Heart right ventricle (tissue), 16 donors: ENCODE data around the gene EFNA3. TPM values are rescaled to one million over a fixed set of nuclear protein-coding genes. Genes with fewer than 3 reads are reported as not detected.

ENCODE experiments used
- ATAC-seq, 8 donors: fragments of 200-7000 bp; cut with Tn5 transposase; one replicate each; pipeline ENCODE4 v1.9.1; 2020; ENCODE audit warnings: mild to moderate bottlenecking in 8 of 8, moderate library complexity in 8 of 8, moderate number of reproducible peaks in 1 of 8
- DNase-seq, 2 donors: peaks; one replicate each; pipeline ENCODE4 v3.0.0-alpha.2; 2020
- H3K27ac ChIP-seq, 10 donors: fragments of 200-600 bp; sonication (generic) in 2 of 10; one replicate each; pipeline versions ENCODE4 v1.5.0 to v1.8.0; 2020 to 2022; ENCODE audit warnings: mild to moderate bottlenecking in 3 of 10
- H3K27me3 ChIP-seq, 7 donors: fragments of 200-600 bp; one replicate each; pipeline ENCODE4 v1.8.0; 2021 to 2022; ENCODE audit warnings: mild to moderate bottlenecking in 2 of 7
- H3K36me3 ChIP-seq, 9 donors: fragments of 200-600 bp; sonication (generic) in 1 of 9; one replicate each; pipeline versions ENCODE4 v1.5.0 to v1.8.0; 2020 to 2022; ENCODE audit warnings: mild to moderate bottlenecking in 2 of 9
- H3K4me1 ChIP-seq, 9 donors: fragments of 200-600 bp; sonication (generic) in 1 of 9; one replicate each; pipeline versions ENCODE4 v1.5.0 to v1.8.0; 2020 to 2022; ENCODE audit warnings: mild to moderate bottlenecking in 4 of 9
- H3K4me3 ChIP-seq, 10 donors: fragments of 200-600 bp; sonication (generic) in 2 of 10; one replicate each; pipeline versions ENCODE4 v1.5.0 to v1.8.0; 2020 to 2022; ENCODE audit warnings: mild to moderate bottlenecking in 7 of 10, moderate library complexity in 2 of 10
- H3K9me3 ChIP-seq, 11 donors: fragments of 200-600 bp in 10 of 11; sonication (generic) in 2 of 11; one replicate each; pipeline versions ENCODE4 v1.5.0 to v1.8.0; 2013 to 2022; ENCODE audit warnings: mild to moderate bottlenecking in 2 of 11, control low read depth in 1 of 11, moderate library complexity in 1 of 11
- CTCF ChIP-seq, 9 donors: fragments of 200-600 bp; sonication (generic) in 2 of 9; IDR thresholded peaks; one replicate each; pipeline versions ENCODE4 v1.5.0 to v1.8.0; 2021 to 2022; ENCODE audit warnings: antibody characterized with exemption in 9 of 9, mild to moderate bottlenecking in 5 of 9, moderate library complexity in 1 of 9
- WGBS, 2 donors: extraction: QIAGEN DNeasy Blood & Tissue Kit; methylation state at CpG; one replicate each; pipeline ENCODE4 v1.1.7; 2013; ENCODE audit warnings: inconsistent platforms in 1 of 2; 5-methylcytosine and 5-hydroxymethylcytosine counted together
- intact Hi-C, 10 donors: fragments of 100-400 bp; cut with DNase I; formaldehyde crosslinking; loops; one replicate each; pipeline versions ENCODE4 v1.11.1 to v1.14.2; 2022
- polyA plus RNA-seq, 2 donors: library from polyadenylated mRNA; stranded (reverse); fragments of 200-250 nt; gene quantifications; one replicate each; pipeline ENCODE4 v1.2.3, GENCODE V29; 2013
- total RNA-seq, 10 donors: library from RNA; stranded (reverse); fragmentation: NEBNext Ultra II Directional in 3 of 10; extraction: Animal tissue kit (Norgen Biotek cat#: 25700) in 3 of 10; gene quantifications; one replicate each; pipeline versions ENCODE4 v1.2.1 to v1.2.4, GENCODE V29; 2021 to 2023
- donor health status: Arrhythmogenic right ventricular cardiomyopathy.
- donor health status: ischemic (EF 13 %, LVEDD 7.1; RV severe dilation, severe dysfunction).
- donor health status: healthy with polysubstance abuse.
- donor health status: DM: no; HTN: yes; CAD: no.
- donor health status: DM: no; HTN: no; CAD: no.
- donor health status: ischemic (EF 25% LVEDD 6.9; RV normal size, moderate dysfunction).
- donor health status: ischemic (EF 25% LVEDD 5.7; RV mildly dilated, moderate dysfunction).
- donor health status: healthy.
- donor health status: DM: yes; HTN: yes; CAD: no.
- donor health status: Ischemic cardiomyopathy.
- donor health status: ischemic (EF 35%, LVEDD 5.7; RV mildly dilated, moderate dysfunction).
- donor health status: nonischemic (EF 11% LVEDD 7.7; RV severe dilation, severe dysfunction).
- donor health status: DM: yes; HTN: yes; CAD: no.
- donor health status: PGD.
- donor health status: ischemic (EF 29% LVEDD 5.4; RV normal size, mild dysfunction).
- donor health status: nonischemic (EF 23%, LVEDD 6.1; RV moderate dilation, normal function).

The EFNA3 gene
- total and polyA plus RNA-seq, 12 donors = 0.23 to 1.9 (median 0.47) TPM; not detected in 1

GRCh38 chr1:155128755-155129473 is 50.3 kb downstream of the EFNA3 start:
- DNase-seq = peak; percentile 28 to 77
- Histone ChIP-seq H3K4me3 (peak overlapping the region; percentile 47 to 93 (median 79)), H3K4me1 (peaks cover 17 to 87% (median 68%) of the 10 kb centered on the region in 9 donors), H3K27me3 (peaks cover 0 to 55% (median 0%) of the 10 kb centered on the region in 7 donors), H3K27ac (peak overlapping the region; percentile 81 to 99 (median 94)), H3K36me3 (peaks cover 0 to 33% (median 26%) of the 10 kb centered on the region in 9 donors), H3K9me3 (no peaks in the 10 kb centered on the region)
- TF ChIP-seq CTCF (IDR thresholded peaks at IDR 0.05) = no peak
- intact Hi-C loops = loop anchor here in 9 of 10 donors (2.0 to 5.0 kb wide), 5 partner anchors 34 to 42 kb away; no protein-coding TSS in a partner anchor
- ATAC-seq = peak; percentile 9 to 69 (median 46)
- 8 to 23% methylated on average over 14 of the region's 14 CpGs for WGBS, 2 donors

- Histone ChIP-seq H3K27ac (peak overlapping the region; percentile 81 to 99 (median 94)), H3K27me3 (peaks cover 0 to 48% (median 0%) of the 10 kb centered on the region in 7 donors), H3K9me3 (no peaks in the 10 kb centered on the region), H3K4me1 (peaks cover 20 to 89% (median 83%) of the 10 kb centered on the region in 9 donors), H3K4me3 (peak overlapping the region; percentile 47 to 93 (median 79)), H3K36me3 (peaks cover 0 to 44% (median 29%) of the 10 kb centered on the region in 9 donors)
- intact Hi-C loops = loop anchor here in 1 of 10 donors (5.0 kb wide), 1 partner anchor 38 kb away; no protein-coding TSS in a partner anchor
- WGBS, 2 donors = 12 to 24% methylated on average over 6 of the region's 6 CpGs
- no peak for TF ChIP-seq CTCF (IDR thresholded peaks at IDR 0.05)
- DNase-seq = no peak
- no peak for ATAC-seq
Observed at GRCh38 chr1:155130272-155131006, 51.8 kb downstream of the EFNA3 start.

- 51 to 53% methylated on average over 8 of the region's 8 CpGs for WGBS, 2 donors
- peak in 1 of 8 donors; percentile 6 for ATAC-seq
- Histone ChIP-seq H3K36me3 (peaks cover 0 to 44% (median 29%) of the 10 kb centered on the region in 9 donors), H3K4me3 (peak overlapping the region in 9 of 10 donors; percentile 59 to 93 (median 85)), H3K9me3 (no peaks in the 10 kb centered on the region), H3K27ac (peak overlapping the region; percentile 81 to 99 (median 94)), H3K27me3 (peaks cover 0 to 39% (median 0%) of the 10 kb centered on the region in 7 donors), H3K4me1 (peaks cover 12 to 84% (median 77%) of the 10 kb centered on the region in 9 donors)
- intact Hi-C loops = loop anchor here in 1 of 10 donors (5.0 kb wide), 1 partner anchor 39 kb away; no protein-coding TSS in a partner anchor
- TF ChIP-seq CTCF (IDR thresholded peaks at IDR 0.05) = no peak
- DNase-seq = peak in 1 of 2 donors; percentile 54
Observed at GRCh38 chr1:155131285-155131684, 52.6 kb downstream of the EFNA3 start.

- Histone ChIP-seq H3K27ac (peak overlapping the region; percentile 81 to 99 (median 94)), H3K27me3 (peaks cover 0 to 33% (median 0%) of the 10 kb centered on the region in 7 donors), H3K4me3 (peak overlapping the region in 6 of 10 donors; percentile 68 to 93 (median 86)), H3K4me1 (peaks cover 12 to 84% (median 75%) of the 10 kb centered on the region in 9 donors), H3K36me3 (peaks cover 0 to 44% (median 29%) of the 10 kb centered on the region in 9 donors), H3K9me3 (no peaks in the 10 kb centered on the region)
- intact Hi-C loops = loop anchor here in 1 of 10 donors (5.0 kb wide), 1 partner anchor 40 kb away; no protein-coding TSS in a partner anchor
- WGBS, 2 donors = 48 to 51% methylated on average over 2 of the region's 2 CpGs
- DNase-seq (no peak), ATAC-seq (no peak)
- TF ChIP-seq CTCF (IDR thresholded peaks at IDR 0.05) = no peak
Observed at GRCh38 chr1:155131856-155132255, 53.2 kb downstream of the EFNA3 start.
